Measurements from ENCODE around the gene DIPK1B. TPM values are rescaled to one million over a fixed set of nuclear protein-coding genes. Genes with fewer than 3 reads are reported as not detected.

The DIPK1B gene
- total RNA-seq, 1 experiment from 2014 or later, result not detected

DNA sequence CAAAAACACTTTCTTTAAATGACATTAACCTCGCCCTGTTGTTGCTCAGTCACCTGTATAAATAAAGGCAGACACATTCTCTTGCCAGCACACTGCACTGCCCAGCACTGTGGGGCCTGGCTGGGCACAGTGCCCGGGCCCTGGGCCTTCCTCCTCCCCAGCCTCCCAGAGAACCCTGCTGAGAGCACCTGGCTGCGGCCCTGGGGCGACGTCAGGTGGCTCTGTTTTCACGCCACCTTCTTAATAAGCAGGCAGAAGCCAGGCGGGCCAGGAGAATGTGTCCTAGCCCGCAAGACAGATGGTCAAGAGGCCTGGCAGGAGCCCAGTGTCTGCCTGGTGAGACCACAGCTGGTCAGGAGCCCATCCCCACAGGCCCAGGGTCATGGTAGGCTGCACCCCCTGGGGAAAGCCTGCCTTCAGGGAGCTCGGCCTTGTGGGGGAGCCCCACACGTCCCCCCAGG, 16.9 kb upstream of the DIPK1B start:
- Mint-ChIP-seq H3K36me3 (ENCODE audit: insufficient read depth, unreplicated experiment) (no peaks in the 10 kb centered on the region), H3K27ac (ENCODE audit: low read depth, unreplicated experiment) (peak overlapping the region; percentile 70), H3K4me1 (ENCODE audit: insufficient read depth, unreplicated experiment) (peaks cover 29% of the 10 kb centered on the region), H3K9me3 (ENCODE audit: unreplicated experiment) (no peaks in the 10 kb centered on the region), H3K27me3 (ENCODE audit: insufficient read depth, unreplicated experiment) (no peaks in the 10 kb centered on the region), H3K4me3 (ENCODE audit: unreplicated experiment) (no peak overlapping the region)
- BruUV-seq (replicated peaks), result no TSS peak
- peak; percentile 86 for DNase-seq (ENCODE audit: unreplicated experiment)
- TF ChIP-seq, protein P1, sequence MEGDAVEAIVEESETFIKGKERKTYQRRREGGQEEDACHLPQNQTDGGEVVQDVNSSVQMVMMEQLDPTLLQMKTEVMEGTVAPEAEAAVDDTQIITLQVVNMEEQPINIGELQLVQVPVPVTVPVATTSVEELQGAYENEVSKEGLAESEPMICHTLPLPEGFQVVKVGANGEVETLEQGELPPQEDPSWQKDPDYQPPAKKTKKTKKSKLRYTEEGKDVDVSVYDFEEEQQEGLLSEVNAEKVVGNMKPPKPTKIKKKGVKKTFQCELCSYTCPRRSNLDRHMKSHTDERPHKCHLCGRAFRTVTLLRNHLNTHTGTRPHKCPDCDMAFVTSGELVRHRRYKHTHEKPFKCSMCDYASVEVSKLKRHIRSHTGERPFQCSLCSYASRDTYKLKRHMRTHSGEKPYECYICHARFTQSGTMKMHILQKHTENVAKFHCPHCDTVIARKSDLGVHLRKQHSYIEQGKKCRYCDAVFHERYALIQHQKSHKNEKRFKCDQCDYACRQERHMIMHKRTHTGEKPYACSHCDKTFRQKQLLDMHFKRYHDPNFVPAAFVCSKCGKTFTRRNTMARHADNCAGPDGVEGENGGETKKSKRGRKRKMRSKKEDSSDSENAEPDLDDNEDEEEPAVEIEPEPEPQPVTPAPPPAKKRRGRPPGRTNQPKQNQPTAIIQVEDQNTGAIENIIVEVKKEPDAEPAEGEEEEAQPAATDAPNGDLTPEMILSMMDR (IDR thresholded peaks at IDR 0.05; ENCODE audit: unreplicated experiment), result no peak
- intact Hi-C loops (cut with micrococcal nuclease), result loop anchor here (2.0 kb wide), 2 partner anchors 25 to 207 kb away; no protein-coding TSS in a partner anchor
- ChIA-PET POLR2A (interaction anchor here (0.6 to 3.7 kb wide), 6 partner anchors 9 to 77 kb away, joined by 3 to 44 read pairs (median 3); no protein-coding TSS in a partner anchor), CTCF (interaction anchor here (0.7 to 1.8 kb wide), 7 partner anchors 32 to 1242 kb away, joined by 3 to 6 read pairs (median 4); partner anchors contain the start of gene LCN8)

DNA sequence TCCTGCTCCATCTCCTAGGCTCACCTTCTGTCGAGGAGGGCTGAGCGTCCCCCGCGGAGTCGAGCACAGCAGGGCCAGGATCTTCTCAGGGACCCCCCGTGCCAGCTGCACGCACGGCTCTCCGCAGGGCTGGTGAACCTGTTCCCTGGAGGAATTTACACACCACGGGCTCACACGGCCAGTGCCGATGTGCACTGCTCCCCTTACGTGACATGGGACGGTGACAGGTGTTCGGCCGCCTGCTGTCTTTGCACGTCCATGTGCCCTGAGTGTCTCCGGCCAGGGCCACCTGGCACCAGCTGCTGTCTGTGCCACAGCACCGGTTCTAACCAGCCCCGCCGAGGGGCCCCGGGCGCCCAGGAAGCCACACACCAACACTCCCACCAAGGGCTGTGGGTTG, 16.4 kb upstream of the DIPK1B start:
- Mint-ChIP-seq H3K36me3 (ENCODE audit: insufficient read depth, unreplicated experiment) (no peaks in the 10 kb centered on the region), H3K4me1 (ENCODE audit: insufficient read depth, unreplicated experiment) (peaks cover 28% of the 10 kb centered on the region), H3K9me3 (ENCODE audit: unreplicated experiment) (no peaks in the 10 kb centered on the region), H3K27ac (ENCODE audit: low read depth, unreplicated experiment) (peak overlapping the region; percentile 70), H3K27me3 (ENCODE audit: insufficient read depth, unreplicated experiment) (no peaks in the 10 kb centered on the region), H3K4me3 (ENCODE audit: unreplicated experiment) (no peak overlapping the region)
- DNase-seq (ENCODE audit: unreplicated experiment), result no peak
- ChIA-PET POLR2A (interaction anchor here (0.6 to 3.7 kb wide), 4 partner anchors 10 to 226 kb away, joined by 3 to 44 read pairs (median 3); no protein-coding TSS in a partner anchor), CTCF (interaction anchor here (0.7 to 1.8 kb wide), 7 partner anchors 31 to 1243 kb away, joined by 3 to 6 read pairs (median 4); partner anchors contain the start of gene LCN8)
- TF ChIP-seq, protein P1 (IDR thresholded peaks at IDR 0.05; ENCODE audit: unreplicated experiment), result no peak
- no TSS peak for BruUV-seq (replicated peaks)
- intact Hi-C loops (cut with micrococcal nuclease), result loop anchor here (2.0 kb wide), 2 partner anchors 25 to 207 kb away; no protein-coding TSS in a partner anchor

DNA sequence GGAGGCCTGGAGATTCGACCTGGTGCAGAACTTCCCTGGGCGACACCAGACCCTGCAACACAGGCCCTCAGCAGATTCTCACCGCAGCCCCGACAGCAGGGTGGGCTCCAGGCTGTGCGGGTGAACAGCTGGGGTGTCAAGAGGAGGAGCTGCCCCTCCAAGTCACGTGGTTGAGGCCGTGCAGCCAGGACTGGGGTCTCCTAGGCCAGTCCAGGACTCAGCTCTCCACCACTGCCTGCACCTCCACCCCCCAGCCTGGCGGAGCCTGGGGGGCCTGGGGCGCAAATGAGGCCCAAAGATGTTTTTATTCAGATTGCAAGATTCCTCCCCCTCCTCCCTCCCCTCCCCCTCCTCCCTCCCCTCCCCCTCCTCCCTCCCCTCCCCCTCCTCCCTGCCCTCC, 15.9 kb upstream of the DIPK1B start:
- H3K27ac Mint-ChIP-seq (ENCODE audit: low read depth, unreplicated experiment), result no peak overlapping the region
- no peaks in the 10 kb centered on the region for H3K36me3 Mint-ChIP-seq (ENCODE audit: insufficient read depth, unreplicated experiment)
- H3K9me3 Mint-ChIP-seq (ENCODE audit: unreplicated experiment), result no peaks in the 10 kb centered on the region
- ChIA-PET POLR2A (interaction anchor here (0.6 to 1.6 kb wide), 2 partner anchors 31 to 226 kb away, joined by 3 to 4 read pairs; no protein-coding TSS in a partner anchor), CTCF (interaction anchor here (1.8 kb wide), 1 partner anchor 31 kb away, joined by 5 read pairs; no protein-coding TSS in a partner anchor)
- H3K4me3 Mint-ChIP-seq (ENCODE audit: unreplicated experiment), result no peak overlapping the region
- TF ChIP-seq, protein P1 (IDR thresholded peaks at IDR 0.05; ENCODE audit: unreplicated experiment), result no peak
- no TSS peak for BruUV-seq (replicated peaks)
- peaks cover 25% of the 10 kb centered on the region for H3K4me1 Mint-ChIP-seq (ENCODE audit: insufficient read depth, unreplicated experiment)
- DNase-seq (ENCODE audit: unreplicated experiment), result no peak
- H3K27me3 Mint-ChIP-seq (ENCODE audit: insufficient read depth, unreplicated experiment), result no peaks in the 10 kb centered on the region
- intact Hi-C loops (cut with micrococcal nuclease), result no loop called here

DNA sequence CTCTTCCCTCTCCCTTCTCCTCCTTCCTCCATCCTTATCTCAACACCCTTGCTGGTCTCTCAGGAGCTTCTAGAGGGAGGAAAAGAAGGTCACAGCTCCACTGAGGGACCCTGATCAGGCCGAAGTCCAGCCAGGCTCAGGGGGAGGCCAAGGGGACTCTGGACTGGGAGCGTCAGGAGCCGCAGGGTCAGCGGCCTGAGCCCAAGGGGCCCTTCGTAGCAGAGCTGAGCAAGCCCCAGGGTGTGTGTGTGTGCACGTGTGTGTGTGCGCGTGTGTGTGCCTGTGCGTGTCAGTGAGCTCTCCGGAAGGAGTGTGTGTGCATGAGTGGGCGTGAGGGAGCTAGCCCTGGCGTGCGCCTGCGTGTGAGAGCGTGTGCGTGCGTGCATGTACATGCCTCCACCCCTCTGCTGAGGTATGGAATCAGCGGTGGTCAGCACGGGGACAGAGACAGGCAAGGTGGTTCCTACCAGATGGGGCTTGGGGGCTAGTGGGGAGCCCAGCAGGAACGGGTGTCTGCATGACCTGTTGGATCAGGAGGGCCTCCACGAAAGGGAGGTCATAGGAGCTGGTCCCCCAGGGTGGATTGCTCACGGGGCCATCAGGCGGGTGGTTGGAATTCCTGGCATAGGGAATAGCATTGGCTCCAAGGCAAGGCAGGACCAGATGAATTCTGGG, 15.1 kb upstream of the DIPK1B start:
- Mint-ChIP-seq H3K27ac (ENCODE audit: low read depth, unreplicated experiment) (no peak overlapping the region), H3K36me3 (ENCODE audit: insufficient read depth, unreplicated experiment) (no peaks in the 10 kb centered on the region), H3K4me3 (ENCODE audit: unreplicated experiment) (no peak overlapping the region), H3K27me3 (ENCODE audit: insufficient read depth, unreplicated experiment) (no peaks in the 10 kb centered on the region), H3K9me3 (ENCODE audit: unreplicated experiment) (no peaks in the 10 kb centered on the region), H3K4me1 (ENCODE audit: insufficient read depth, unreplicated experiment) (peaks cover 25% of the 10 kb centered on the region)
- BruUV-seq (replicated peaks), result no TSS peak
- DNase-seq (ENCODE audit: unreplicated experiment), result no peak
- intact Hi-C loops (cut with micrococcal nuclease), result no loop called here
- ChIA-PET CTCF (interaction anchor here (1.8 kb wide), 1 partner anchor 30 kb away, joined by 5 read pairs; no protein-coding TSS in a partner anchor), POLR2A (interaction anchor here (0.7 to 1.6 kb wide), 2 partner anchors 11 to 31 kb away, joined by 3 to 4 read pairs; no protein-coding TSS in a partner anchor)
- TF ChIP-seq, protein P1 (IDR thresholded peaks at IDR 0.05; ENCODE audit: unreplicated experiment), result no peak

Data from MCF 10A (cell line).